HepG2 (cell line): Measurements from ENCODE around the gene TEF. TPM values are rescaled to one million over a fixed set of nuclear protein-coding genes. Genes with fewer than 3 reads are reported as not detected.
A peak's percentile ranks its signal among the peaks of the same experiment; 100 is the strongest.

Experiments
- HDAC1 ChIP-seq: sonication (generic); formaldehyde crosslinking; IDR thresholded peaks from 2 replicates; pipeline ENCODE4 v1.5.1; 2020; ENCODE audit warnings: mild to moderate bottlenecking, missing genetic modification reagents
- POLR2A ChIP-seq, 2 experiments: IDR thresholded peaks; 2 replicates each; pipeline ENCODE4 v1.6.1; 2011; ENCODE audit warnings: low read depth in 2 of 2, low read length in 2 of 2, mild to moderate bottlenecking in 1 of 2, moderate library complexity in 1 of 2; ENCODE audit not compliant: insufficient read depth in 1 of 2
- RAD51 ChIP-seq: fragments of 450-650 bp; IDR thresholded peaks from 2 replicates; pipeline ENCODE4 v1.6.1; 2016; ENCODE audit warnings: borderline replicate concordance
- SIX4 ChIP-seq: sonication (generic); formaldehyde crosslinking; IDR thresholded peaks from 2 replicates; pipeline ENCODE4 v1.4.0; 2020; ENCODE audit warnings: missing genetic modification reagents
- SP1 ChIP-seq, 2 experiments: fragments of 450-650 bp in 1 of 2; sonication (generic) in 1 of 2; formaldehyde crosslinking in 1 of 2; IDR thresholded peaks; 2 replicates each; pipeline versions ENCODE4 v1.4.0 to v1.6.1; 2016 to 2020; ENCODE audit warnings: missing genetic modification reagents in 1 of 2
- STAT5B ChIP-seq: sonication (generic); formaldehyde crosslinking; IDR thresholded peaks from 2 replicates; pipeline ENCODE4 v1.4.0; 2020; ENCODE audit warnings: missing genetic modification reagents
- THAP11 ChIP-seq: IDR thresholded peaks from 2 replicates; pipeline ENCODE4 v1.6.1; 2016; ENCODE audit warnings: missing biosample characterization, missing genetic modification reagents
- ZFP36 ChIP-seq: fragments of 150-350 bp; IDR thresholded peaks from 2 replicates; pipeline ENCODE4 v1.6.1; 2018; ENCODE audit warnings: borderline replicate concordance, low read length, low read depth; ENCODE audit not compliant: partially characterized antibody
- ZFP36L1 ChIP-seq: sonication (generic); formaldehyde crosslinking; IDR thresholded peaks from 2 replicates; pipeline ENCODE4 v1.8.0; 2022; ENCODE audit warnings: mild to moderate bottlenecking, missing genetic modification reagents, moderate library complexity
- ZMYM4 ChIP-seq: sonication (generic); formaldehyde crosslinking; IDR thresholded peaks from 2 replicates; pipeline ENCODE4 v1.8.1; 2023; ENCODE audit warnings: mild to moderate bottlenecking, missing genetic modification reagents
- ZNF547 ChIP-seq: sonication (generic); formaldehyde crosslinking; IDR thresholded peaks from 2 replicates; pipeline ENCODE4 v1.5.1; 2020; ENCODE audit warnings: mild to moderate bottlenecking, missing genetic modification reagents
- ZNF552 ChIP-seq: sonication (generic); formaldehyde crosslinking; IDR thresholded peaks from 2 replicates; pipeline ENCODE4 v1.9.0; 2022; ENCODE audit warnings: missing genetic modification reagents, mild to moderate bottlenecking, borderline replicate concordance
- ZNF788 ChIP-seq: sonication (generic); formaldehyde crosslinking; IDR thresholded peaks from 2 replicates; pipeline ENCODE4 v1.5.0; 2020; ENCODE audit warnings: mild to moderate bottlenecking, missing genetic modification reagents, borderline replicate concordance
- polyA plus RNA-seq, 8 experiments: library from polyadenylated mRNA; depleted of rRNA in 3 of 8; stranded (reverse) in 7 of 8; unstranded in 1 of 8; fragments of >200 nt; fragmentation: Illumina TruSeq in 4 of 8; extraction: Trizol in 4 of 8; gene quantifications; 2 replicates each; pipeline versions ENCODE4 v1.2.1 to v1.2.3, GENCODE V29; 2011 to 2016; ENCODE audit warnings: low read depth in 4 of 8, missing spikeins in 1 of 8, mixed read lengths in 1 of 8; ENCODE audit not compliant: insufficient read depth in 1 of 8
- total RNA-seq, 5 experiments: library from RNA; depleted of rRNA; stranded (reverse); fragments of >200 nt; fragmentation: Illumina TruSeq; extraction: Trizol; gene quantifications; 2 replicates each; pipeline ENCODE4 v1.2.3, GENCODE V29; 2016; ENCODE audit warnings: low read depth in 1 of 5
- TF ChIP-seq, protein P1 (sequence below): IDR thresholded peaks from 2 replicates; pipeline ENCODE4 v1.4.0; 2020; ENCODE audit warnings: mild to moderate bottlenecking, missing genetic modification reagents
- TF ChIP-seq, protein P2 (sequence below): sonication (generic); formaldehyde crosslinking; IDR thresholded peaks from 2 replicates; pipeline ENCODE4 v1.5.0; 2020; ENCODE audit warnings: mild to moderate bottlenecking, low read depth, missing genetic modification reagents, borderline replicate concordance
- TF ChIP-seq, protein P3 (sequence below): IDR thresholded peaks from 2 replicates; pipeline ENCODE4 v1.6.1; 2018; ENCODE audit warnings: missing genetic modification reagents, mild to moderate bottlenecking, missing compliant biosample characterization
- TF ChIP-seq, protein P4 (sequence below): sonication (generic); formaldehyde crosslinking; IDR thresholded peaks from 2 replicates; pipeline ENCODE4; 2020; ENCODE audit warnings: missing genetic modification reagents, mild to moderate bottlenecking, borderline replicate concordance

TEF gene
- total and polyA plus RNA-seq, 2 of the 13 experiments (the other 11 are each of a cell fraction or from before 2014, with no cell fraction given), result 7.6 to 11.2 TPM

DNA sequence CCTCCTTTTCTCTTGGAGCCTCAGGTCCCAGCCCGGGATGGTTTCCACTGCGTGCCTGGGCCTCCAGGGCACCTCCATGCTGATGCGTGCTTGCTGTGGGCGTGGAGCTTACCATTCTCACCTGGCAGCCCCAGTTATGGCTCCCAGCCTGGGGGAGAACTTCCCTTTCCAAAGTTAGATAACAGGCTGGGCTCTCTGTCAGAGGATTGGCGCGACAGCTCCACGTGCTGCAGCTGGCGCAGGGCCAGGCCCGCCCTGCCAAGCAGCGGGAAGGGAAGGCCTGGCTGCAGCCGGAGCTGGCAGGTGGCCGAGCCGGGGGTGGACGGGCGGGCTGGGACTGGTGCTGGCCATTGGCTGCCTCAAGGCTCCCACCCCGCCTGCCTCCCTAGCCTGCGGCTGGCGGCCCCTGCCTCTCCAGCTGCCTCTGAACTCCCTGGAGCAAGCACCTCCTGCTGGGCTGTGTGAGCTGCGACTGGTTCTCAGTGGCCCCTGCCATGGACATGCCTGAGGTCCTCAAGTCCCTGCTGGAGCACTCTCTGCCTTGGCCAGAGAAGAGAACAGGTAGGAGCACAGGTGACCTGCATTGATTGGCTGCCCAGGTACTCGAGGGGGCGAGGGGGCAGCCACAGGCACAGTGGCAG, 14.6 kb upstream of the TEF start (continued):
- TF ChIP-seq, protein P1, sequence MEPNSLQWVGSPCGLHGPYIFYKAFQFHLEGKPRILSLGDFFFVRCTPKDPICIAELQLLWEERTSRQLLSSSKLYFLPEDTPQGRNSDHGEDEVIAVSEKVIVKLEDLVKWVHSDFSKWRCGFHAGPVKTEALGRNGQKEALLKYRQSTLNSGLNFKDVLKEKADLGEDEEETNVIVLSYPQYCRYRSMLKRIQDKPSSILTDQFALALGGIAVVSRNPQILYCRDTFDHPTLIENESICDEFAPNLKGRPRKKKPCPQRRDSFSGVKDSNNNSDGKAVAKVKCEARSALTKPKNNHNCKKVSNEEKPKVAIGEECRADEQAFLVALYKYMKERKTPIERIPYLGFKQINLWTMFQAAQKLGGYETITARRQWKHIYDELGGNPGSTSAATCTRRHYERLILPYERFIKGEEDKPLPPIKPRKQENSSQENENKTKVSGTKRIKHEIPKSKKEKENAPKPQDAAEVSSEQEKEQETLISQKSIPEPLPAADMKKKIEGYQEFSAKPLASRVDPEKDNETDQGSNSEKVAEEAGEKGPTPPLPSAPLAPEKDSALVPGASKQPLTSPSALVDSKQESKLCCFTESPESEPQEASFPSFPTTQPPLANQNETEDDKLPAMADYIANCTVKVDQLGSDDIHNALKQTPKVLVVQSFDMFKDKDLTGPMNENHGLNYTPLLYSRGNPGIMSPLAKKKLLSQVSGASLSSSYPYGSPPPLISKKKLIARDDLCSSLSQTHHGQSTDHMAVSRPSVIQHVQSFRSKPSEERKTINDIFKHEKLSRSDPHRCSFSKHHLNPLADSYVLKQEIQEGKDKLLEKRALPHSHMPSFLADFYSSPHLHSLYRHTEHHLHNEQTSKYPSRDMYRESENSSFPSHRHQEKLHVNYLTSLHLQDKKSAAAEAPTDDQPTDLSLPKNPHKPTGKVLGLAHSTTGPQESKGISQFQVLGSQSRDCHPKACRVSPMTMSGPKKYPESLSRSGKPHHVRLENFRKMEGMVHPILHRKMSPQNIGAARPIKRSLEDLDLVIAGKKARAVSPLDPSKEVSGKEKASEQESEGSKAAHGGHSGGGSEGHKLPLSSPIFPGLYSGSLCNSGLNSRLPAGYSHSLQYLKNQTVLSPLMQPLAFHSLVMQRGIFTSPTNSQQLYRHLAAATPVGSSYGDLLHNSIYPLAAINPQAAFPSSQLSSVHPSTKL, result 0 out of 2 replicates have a peak, but pooled peaks have one; percentile 34
- TF ChIP-seq HDAC1 (CRISPR knock-in tag) (peak; percentile 72; the same call in 1 of the 2 replicates), SIX4 (0 out of 2 replicates have a peak, but pooled peaks have one; percentile 20), ZFP36 (no peak), ZNF547 (no peak), POLR2A (IDR thresholded peaks at IDR 0.05; ENCODE audit: insufficient read depth in 1 of 2, low read depth in 2 of 2, low read length in 2 of 2) (peak; percentile 27; a peak in 1 of 4 replicates), ZNF552 (CRISPR knock-in tag) (0 out of 2 replicates have a peak, but pooled peaks have one; percentile 59), ZFP36L1 (CRISPR knock-in tag) (no peak), ZNF788 (CRISPR knock-in tag) (peak; percentile 88; the same call in 1 of the 2 replicates), STAT5B (CRISPR knock-in tag) (no peak), THAP11 (CRISPR knock-in tag) (peak; percentile 56), RAD51 (peak; percentile 64), SP1 (IDR thresholded peaks at IDR 0.05) (no peak), SP1 (CRISPR knock-in tag; IDR thresholded peaks at IDR 0.05) (0 out of 2 replicates have a peak, but pooled peaks have one; percentile 32), ZMYM4 (CRISPR knock-in tag) (peak; percentile 47; the same call in 1 of the 2 replicates)
- TF ChIP-seq, protein P2, sequence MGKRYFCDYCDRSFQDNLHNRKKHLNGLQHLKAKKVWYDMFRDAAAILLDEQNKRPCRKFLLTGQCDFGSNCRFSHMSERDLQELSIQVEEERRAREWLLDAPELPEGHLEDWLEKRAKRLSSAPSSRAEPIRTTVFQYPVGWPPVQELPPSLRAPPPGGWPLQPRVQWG (CRISPR knock-in tag), result no peak
- TF ChIP-seq, protein P3, sequence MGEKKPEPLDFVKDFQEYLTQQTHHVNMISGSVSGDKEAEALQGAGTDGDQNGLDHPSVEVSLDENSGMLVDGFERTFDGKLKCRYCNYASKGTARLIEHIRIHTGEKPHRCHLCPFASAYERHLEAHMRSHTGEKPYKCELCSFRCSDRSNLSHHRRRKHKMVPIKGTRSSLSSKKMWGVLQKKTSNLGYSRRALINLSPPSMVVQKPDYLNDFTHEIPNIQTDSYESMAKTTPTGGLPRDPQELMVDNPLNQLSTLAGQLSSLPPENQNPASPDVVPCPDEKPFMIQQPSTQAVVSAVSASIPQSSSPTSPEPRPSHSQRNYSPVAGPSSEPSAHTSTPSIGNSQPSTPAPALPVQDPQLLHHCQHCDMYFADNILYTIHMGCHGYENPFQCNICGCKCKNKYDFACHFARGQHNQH (CRISPR knock-in tag), result 0 out of 2 replicates have a peak, but pooled peaks have one; percentile 33
- TF ChIP-seq, protein P4, sequence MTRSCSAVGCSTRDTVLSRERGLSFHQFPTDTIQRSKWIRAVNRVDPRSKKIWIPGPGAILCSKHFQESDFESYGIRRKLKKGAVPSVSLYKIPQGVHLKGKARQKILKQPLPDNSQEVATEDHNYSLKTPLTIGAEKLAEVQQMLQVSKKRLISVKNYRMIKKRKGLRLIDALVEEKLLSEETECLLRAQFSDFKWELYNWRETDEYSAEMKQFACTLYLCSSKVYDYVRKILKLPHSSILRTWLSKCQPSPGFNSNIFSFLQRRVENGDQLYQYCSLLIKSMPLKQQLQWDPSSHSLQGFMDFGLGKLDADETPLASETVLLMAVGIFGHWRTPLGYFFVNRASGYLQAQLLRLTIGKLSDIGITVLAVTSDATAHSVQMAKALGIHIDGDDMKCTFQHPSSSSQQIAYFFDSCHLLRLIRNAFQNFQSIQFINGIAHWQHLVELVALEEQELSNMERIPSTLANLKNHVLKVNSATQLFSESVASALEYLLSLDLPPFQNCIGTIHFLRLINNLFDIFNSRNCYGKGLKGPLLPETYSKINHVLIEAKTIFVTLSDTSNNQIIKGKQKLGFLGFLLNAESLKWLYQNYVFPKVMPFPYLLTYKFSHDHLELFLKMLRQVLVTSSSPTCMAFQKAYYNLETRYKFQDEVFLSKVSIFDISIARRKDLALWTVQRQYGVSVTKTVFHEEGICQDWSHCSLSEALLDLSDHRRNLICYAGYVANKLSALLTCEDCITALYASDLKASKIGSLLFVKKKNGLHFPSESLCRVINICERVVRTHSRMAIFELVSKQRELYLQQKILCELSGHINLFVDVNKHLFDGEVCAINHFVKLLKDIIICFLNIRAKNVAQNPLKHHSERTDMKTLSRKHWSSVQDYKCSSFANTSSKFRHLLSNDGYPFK (CRISPR knock-in tag), result peak; percentile 76
